Measurements from ENCODE around the gene PKHD1. TPM values are rescaled to one million over a fixed set of nuclear protein-coding genes. Genes with fewer than 3 reads are reported as not detected.
A peak's percentile ranks its signal among the peaks of the same experiment; 100 is the strongest.

The PKHD1 gene
- total and polyA plus RNA-seq, 2 of the 13 experiments (the other 11 are each of a cell fraction or from before 2014, with no cell fraction given), result 0.01 to 0.13 TPM

DNA sequence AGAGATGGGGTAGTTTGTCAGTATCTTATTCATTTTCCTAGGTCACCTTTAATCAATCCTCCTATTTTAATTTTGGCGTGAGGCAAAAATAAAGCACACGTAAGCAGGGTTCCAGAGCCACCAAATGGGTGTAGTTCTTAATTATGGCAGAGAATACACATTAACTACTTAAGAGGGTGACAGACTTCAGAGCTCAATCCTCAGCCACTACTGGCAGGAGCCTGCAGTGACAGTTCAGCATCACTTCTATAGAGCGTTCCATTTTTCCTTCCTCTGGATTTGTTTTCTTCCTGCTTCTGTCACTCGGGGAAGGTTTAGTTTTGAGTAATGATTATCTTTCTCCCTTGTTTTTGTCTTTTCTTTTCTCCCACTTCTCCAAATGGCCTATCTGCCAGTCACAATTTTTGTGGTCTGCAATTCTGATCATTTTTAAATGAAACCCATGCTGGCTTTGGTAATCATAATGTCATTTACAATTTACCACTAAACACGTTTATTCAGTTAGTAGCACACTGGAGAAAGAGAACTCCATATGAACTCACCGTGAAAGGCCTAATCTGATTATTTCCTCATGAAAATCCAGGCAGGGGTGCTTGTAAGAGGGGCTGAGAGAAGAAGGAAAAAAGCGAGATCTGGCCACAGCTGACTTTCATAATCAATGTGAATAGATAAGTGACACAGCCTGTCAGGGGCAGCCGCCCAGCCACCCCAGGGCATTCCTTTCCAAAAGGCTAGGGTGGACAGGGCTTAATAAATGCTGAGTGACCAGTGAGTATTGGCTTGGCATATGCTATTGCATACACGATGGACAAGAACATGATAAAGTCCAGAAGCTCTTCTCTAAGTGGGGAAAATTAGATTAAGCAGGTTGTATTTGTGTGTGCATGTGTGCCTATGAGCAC, 412.1 kb downstream of the PKHD1 start:
- H3K9me3 ChIP-seq (ENCODE audit: low read length), result no peaks in the 10 kb centered on the region
- peaks cover 18% of the 10 kb centered on the region for H3K4me1 ChIP-seq (ENCODE audit: insufficient read depth, low read length)
- BruUV-seq (replicated peaks), result no TSS peak
- H2AFZ ChIP-seq (ENCODE audit: low read length), result no peak overlapping the region
- no peaks in the 10 kb centered on the region for H3K36me3 ChIP-seq (replicated peaks in 1 of 2; ENCODE audit: control insufficient read depth in 1 of 2, insufficient read depth in 2 of 2, low read length in 2 of 2)
- DNase-seq (ENCODE audit: low spot score) (no peak), FAIRE-seq (no peak), ATAC-seq (peak; percentile 80)
- in situ Hi-C loops (cut with HindIII; ENCODE audit: extremely low pct_ligation_motif_present, low pct_unique_long_range_greater_than_20kb), result no loop called here
- H3K9ac ChIP-seq (ENCODE audit: insufficient read depth, low read depth, low read length), result no peak overlapping the region
- no peak for TF ChIP-seq ZNF543 (CRISPR knock-in tag; IDR thresholded peaks at IDR 0.05)
- 0 out of 2 replicates have a peak, but pooled peaks have one; percentile 32 for TF ChIP-seq MTERF4 (CRISPR knock-in tag; IDR thresholded peaks at IDR 0.05)
- 0 out of 2 replicates have a peak, but pooled peaks have one; percentile 36 for TF ChIP-seq REPIN1 (CRISPR knock-in tag; IDR thresholded peaks at IDR 0.05; ENCODE audit: borderline replicate concordance, low read depth)
- TF ChIP-seq ZNF264 (CRISPR knock-in tag; IDR thresholded peaks at IDR 0.05), result no peak
- peak; percentile 64; the same call in 1 of the 2 replicates for TF ChIP-seq ARNTL (CRISPR knock-in tag; IDR thresholded peaks at IDR 0.05)
- 0 out of 2 replicates have a peak, but pooled peaks have one; percentile 4 for TF ChIP-seq MLX (CRISPR knock-in tag; IDR thresholded peaks at IDR 0.05)
- TF ChIP-seq ZNF20 (CRISPR knock-in tag; IDR thresholded peaks at IDR 0.05), result no peak
- TF ChIP-seq ZNF512 (CRISPR knock-in tag; IDR thresholded peaks at IDR 0.05), result 0 out of 2 replicates have a peak, but pooled peaks have one; percentile 33
- TF ChIP-seq, protein P1, sequence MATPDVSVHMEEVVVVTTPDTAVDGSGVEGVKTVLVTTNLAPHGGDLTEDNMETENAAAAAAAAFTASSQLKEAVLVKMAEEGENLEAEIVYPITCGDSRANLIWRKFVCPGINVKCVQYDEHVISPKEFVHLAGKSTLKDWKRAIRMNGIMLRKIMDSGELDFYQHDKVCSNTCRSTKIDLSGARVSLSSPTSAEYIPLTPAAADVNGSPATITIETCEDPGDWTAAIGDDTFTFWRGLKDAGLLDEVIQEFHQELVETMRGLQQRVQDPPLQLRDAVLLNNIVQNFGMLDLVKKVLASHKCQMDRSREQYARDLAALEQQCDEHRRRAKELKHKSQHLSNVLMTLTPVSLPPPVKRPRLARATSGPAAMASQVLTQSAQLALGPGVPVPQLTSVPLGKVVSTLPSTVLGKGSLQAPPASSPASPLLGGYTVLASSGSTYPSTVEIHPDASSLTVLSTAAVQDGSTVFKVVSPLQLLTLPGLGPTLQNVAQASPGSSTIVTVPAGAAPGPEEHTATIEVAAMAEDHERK (CRISPR knock-in tag; IDR thresholded peaks at IDR 0.05; ENCODE audit: low read depth), result no peak
- no peak overlapping the region for H3K27ac ChIP-seq (ENCODE audit: extremely low read length, insufficient read depth, low read length)
- H4K20me1 ChIP-seq (ENCODE audit: insufficient read depth, low read length), result no peaks in the 10 kb centered on the region
- no peaks in the 10 kb centered on the region for H3K79me2 ChIP-seq (ENCODE audit: insufficient read depth, low read length)
- WGBS (ENCODE audit: low lambda C conversion rate), result 24% methylated on average over 9 of the region's 9 CpGs
- 0 out of 6 replicates have a peak overlapping the region, but pooled peaks of 1 of the 3 experiments have one; percentile 9 for H3K4me3 ChIP-seq (replicated peaks in 1 of 3; ENCODE audit: insufficient read depth in 1 of 3, low read depth in 2 of 3, low read length in 3 of 3)
- H3K27me3 ChIP-seq (ENCODE audit: control insufficient read depth in 1 of 2, insufficient read depth in 2 of 2, low read length in 2 of 2), result no peaks in the 10 kb centered on the region
- CTCF ChIA-PET (ENCODE audit: low intra/inter-chr PET ratio, low total read pairs), result no interaction called here
- H3K4me2 ChIP-seq (ENCODE audit: low read depth, low read length), result peak overlapping the region; percentile 68
- POLR2A ChIA-PET, result no interaction called here
- intact Hi-C loops (cut with micrococcal nuclease; ENCODE audit: unreplicated experiment), result no loop called here

Data from HepG2 (cell line).